Measurements from ENCODE around the gene TRIM71.
"Not testable (repeated sequence)": the region's sequence is repeated elsewhere in the genome, so short reads cannot be mapped to it uniquely, and the experiment has no call there.

Gene TRIM71

GRCh38 chr3:32819551-32820348 is 2.0 kb downstream of the TRIM71 start:
- DNase-seq: no peak

GRCh38 chr3:32820430-32820829 is 2.6 kb downstream of the TRIM71 start:
- DNase-seq: no peak

- no peak for DNase-seq
These were observed 3.3 kb downstream of the TRIM71 start for GRCh38 chr3:32820971-32821685.

- DNase-seq: no peak
These were observed 4.0 kb downstream of the TRIM71 start for GRCh38 chr3:32821686-32822296.

- no peak for DNase-seq
These were observed 5.1 kb downstream of the TRIM71 start for GRCh38 chr3:32822609-32823498.

GRCh38 chr3:32823641-32824184 is 5.9 kb downstream of the TRIM71 start:
- DNase-seq: not testable (repeated sequence)

GRCh38 chr3:32825601-32826375 is 8.0 kb downstream of the TRIM71 start:
- DNase-seq: no peak

GRCh38 chr3:32831062-32831461 is 13.3 kb downstream of the TRIM71 start:
- no peak for DNase-seq

- DNase-seq: no peak
These were observed 14.0 kb downstream of the TRIM71 start for GRCh38 chr3:32831791-32832190.

GRCh38 chr3:32832193-32832592 is 14.4 kb downstream of the TRIM71 start:
- DNase-seq: no peak

- DNase-seq: no peak
These were observed 17.2 kb downstream of the TRIM71 start for GRCh38 chr3:32835049-32835371.

- DNase-seq: no peak
These were observed 18.2 kb downstream of the TRIM71 start for GRCh38 chr3:32835961-32836360.

- no peak for DNase-seq
These were observed 18.8 kb downstream of the TRIM71 start for GRCh38 chr3:32836601-32837000.

GRCh38 chr3:32837366-32837765 is 19.6 kb downstream of the TRIM71 start:
- no peak for DNase-seq

GRCh38 chr3:32837789-32838188 is 20.0 kb downstream of the TRIM71 start:
- no peak for DNase-seq

- no peak for DNase-seq
These were observed 21.9 kb downstream of the TRIM71 start for GRCh38 chr3:32839714-32840085.

GRCh38 chr3:32840086-32840841 is 22.5 kb downstream of the TRIM71 start:
- DNase-seq: no peak

GRCh38 chr3:32841341-32841740 is 23.5 kb downstream of the TRIM71 start:
- no peak for DNase-seq

- no peak for DNase-seq
These were observed 24.2 kb downstream of the TRIM71 start for GRCh38 chr3:32841867-32842470.

- no peak for DNase-seq
These were observed 24.7 kb downstream of the TRIM71 start for GRCh38 chr3:32842531-32842931.

- no peak for DNase-seq
These were observed 25.2 kb downstream of the TRIM71 start for GRCh38 chr3:32842987-32843386.
